PFSK-1 (cell line): ENCODE measurements around the gene PRKAG2.

ENCODE experiments used
- FOXP2 ChIP-seq: optimal IDR thresholded peaks from 2 replicates; pipeline ENCODE3; 2011; ENCODE audit warnings: borderline replicate concordance, control low read depth, inconsistent platforms; ENCODE audit not compliant: insufficient read depth; ENCODE audit errors: extremely low read length, extremely low read depth
- POLR2AphosphoS5 ChIP-seq: IDR thresholded peaks from 2 replicates; pipeline ENCODE4 v1.6.1; 2012; ENCODE audit warnings: low read depth, mild to moderate bottlenecking, control low read depth, low read length, moderate library complexity
- REST ChIP-seq, 2 experiments: IDR thresholded peaks; 2 replicates each; pipeline versions ENCODE4 v1.6.1 to v1.8.0; 2011 to 2012; ENCODE audit warnings: low read depth in 2 of 2, low read length in 2 of 2, control low read depth in 1 of 2, inconsistent platforms in 1 of 2, mild to moderate bottlenecking in 1 of 2, moderate library complexity in 1 of 2; ENCODE audit not compliant: insufficient read depth in 1 of 2
- SIN3A ChIP-seq: IDR thresholded peaks from 2 replicates; pipeline ENCODE4 v1.6.1; 2012; ENCODE audit warnings: mild to moderate bottlenecking, low read length, moderate library complexity, borderline replicate concordance; ENCODE audit not compliant: insufficient read depth
- TAF1 ChIP-seq: IDR thresholded peaks from 2 replicates; pipeline ENCODE4 v1.6.1; 2012; ENCODE audit warnings: low read length, control low read depth, borderline replicate concordance; ENCODE audit not compliant: insufficient read depth

The PRKAG2 gene

GRCh38 chr7:151710646-151711434 lies 166.1 kb downstream of the PRKAG2 start:
- no peak for TF ChIP-seq SIN3A
- no peak for TF ChIP-seq FOXP2
- TF ChIP-seq POLR2AphosphoS5 = no peak
- TF ChIP-seq TAF1 = no peak
- no peak for TF ChIP-seq REST (IDR thresholded peaks at IDR 0.05; ENCODE audit: insufficient read depth in 1 of 2, low read depth in 2 of 2, low read length in 2 of 2)

- TF ChIP-seq FOXP2 (no peak), SIN3A (no peak), TAF1 (no peak), REST (IDR thresholded peaks at IDR 0.05; ENCODE audit: insufficient read depth in 1 of 2, low read depth in 2 of 2, low read length in 2 of 2) (no peak)
Observed at GRCh38 chr7:151710121-151710640, 166.7 kb downstream of the PRKAG2 start.

GRCh38 chr7:151709141-151710038 lies 167.5 kb downstream of the PRKAG2 start:
- TF ChIP-seq REST (IDR thresholded peaks at IDR 0.05; ENCODE audit: insufficient read depth in 1 of 2, low read depth in 2 of 2, low read length in 2 of 2) = no peak
- no peak for TF ChIP-seq FOXP2

GRCh38 chr7:151708610-151709009 lies 168.3 kb downstream of the PRKAG2 start:
- TF ChIP-seq FOXP2 (no peak), TAF1 (no peak), SIN3A (no peak), REST (IDR thresholded peaks at IDR 0.05; ENCODE audit: insufficient read depth in 1 of 2, low read depth in 2 of 2, low read length in 2 of 2) (no peak), POLR2AphosphoS5 (no peak)
